ENCODE measurements around the gene COL8A1.

The COL8A1 gene

DNA sequence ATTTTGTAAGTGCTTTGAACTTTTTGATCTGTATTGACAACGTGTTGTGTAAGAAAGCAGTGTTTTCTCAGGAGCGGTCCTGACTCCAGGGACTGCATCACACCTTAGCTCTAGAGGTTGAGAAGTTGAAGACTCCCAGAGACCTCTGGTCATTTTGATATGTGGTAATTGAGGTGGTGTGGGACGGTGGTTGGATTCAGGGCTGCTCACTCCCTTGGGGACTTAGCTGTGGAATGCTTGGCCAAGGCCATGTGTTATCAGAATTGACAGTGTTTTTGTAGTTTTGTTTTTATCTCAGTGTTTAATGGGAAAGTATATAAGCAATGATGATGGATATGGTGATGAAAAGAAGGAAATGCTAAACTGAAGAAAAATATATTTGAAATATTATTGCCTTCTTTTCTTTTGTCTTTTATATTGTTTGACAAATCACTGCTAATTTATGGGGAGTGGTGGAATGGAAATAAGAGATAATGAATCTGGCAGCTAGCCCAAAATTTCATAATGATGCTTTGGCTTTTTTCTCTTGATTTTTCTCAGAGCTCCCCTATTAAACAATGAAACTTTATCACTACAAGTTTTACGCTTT is 195.3 kb downstream of the COL8A1 start:
- TF ChIP-seq, protein P1, sequence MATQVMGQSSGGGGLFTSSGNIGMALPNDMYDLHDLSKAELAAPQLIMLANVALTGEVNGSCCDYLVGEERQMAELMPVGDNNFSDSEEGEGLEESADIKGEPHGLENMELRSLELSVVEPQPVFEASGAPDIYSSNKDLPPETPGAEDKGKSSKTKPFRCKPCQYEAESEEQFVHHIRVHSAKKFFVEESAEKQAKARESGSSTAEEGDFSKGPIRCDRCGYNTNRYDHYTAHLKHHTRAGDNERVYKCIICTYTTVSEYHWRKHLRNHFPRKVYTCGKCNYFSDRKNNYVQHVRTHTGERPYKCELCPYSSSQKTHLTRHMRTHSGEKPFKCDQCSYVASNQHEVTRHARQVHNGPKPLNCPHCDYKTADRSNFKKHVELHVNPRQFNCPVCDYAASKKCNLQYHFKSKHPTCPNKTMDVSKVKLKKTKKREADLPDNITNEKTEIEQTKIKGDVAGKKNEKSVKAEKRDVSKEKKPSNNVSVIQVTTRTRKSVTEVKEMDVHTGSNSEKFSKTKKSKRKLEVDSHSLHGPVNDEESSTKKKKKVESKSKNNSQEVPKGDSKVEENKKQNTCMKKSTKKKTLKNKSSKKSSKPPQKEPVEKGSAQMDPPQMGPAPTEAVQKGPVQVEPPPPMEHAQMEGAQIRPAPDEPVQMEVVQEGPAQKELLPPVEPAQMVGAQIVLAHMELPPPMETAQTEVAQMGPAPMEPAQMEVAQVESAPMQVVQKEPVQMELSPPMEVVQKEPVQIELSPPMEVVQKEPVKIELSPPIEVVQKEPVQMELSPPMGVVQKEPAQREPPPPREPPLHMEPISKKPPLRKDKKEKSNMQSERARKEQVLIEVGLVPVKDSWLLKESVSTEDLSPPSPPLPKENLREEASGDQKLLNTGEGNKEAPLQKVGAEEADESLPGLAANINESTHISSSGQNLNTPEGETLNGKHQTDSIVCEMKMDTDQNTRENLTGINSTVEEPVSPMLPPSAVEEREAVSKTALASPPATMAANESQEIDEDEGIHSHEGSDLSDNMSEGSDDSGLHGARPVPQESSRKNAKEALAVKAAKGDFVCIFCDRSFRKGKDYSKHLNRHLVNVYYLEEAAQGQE (IDR thresholded peaks at IDR 0.05; ENCODE audit: low read depth), result no peak
- TF ChIP-seq RAD21 (IDR thresholded peaks at IDR 0.05; ENCODE audit: low read depth) (no peak), TAF1 (IDR thresholded peaks at IDR 0.05; ENCODE audit: low read depth) (no peak), TEAD4 (IDR thresholded peaks at IDR 0.05) (no peak), CEBPB (IDR thresholded peaks at IDR 0.05) (no peak), NFIC (IDR thresholded peaks at IDR 0.05) (no peak), ZBTB7A (IDR thresholded peaks at IDR 0.05; ENCODE audit: low read depth) (no peak)

DNA sequence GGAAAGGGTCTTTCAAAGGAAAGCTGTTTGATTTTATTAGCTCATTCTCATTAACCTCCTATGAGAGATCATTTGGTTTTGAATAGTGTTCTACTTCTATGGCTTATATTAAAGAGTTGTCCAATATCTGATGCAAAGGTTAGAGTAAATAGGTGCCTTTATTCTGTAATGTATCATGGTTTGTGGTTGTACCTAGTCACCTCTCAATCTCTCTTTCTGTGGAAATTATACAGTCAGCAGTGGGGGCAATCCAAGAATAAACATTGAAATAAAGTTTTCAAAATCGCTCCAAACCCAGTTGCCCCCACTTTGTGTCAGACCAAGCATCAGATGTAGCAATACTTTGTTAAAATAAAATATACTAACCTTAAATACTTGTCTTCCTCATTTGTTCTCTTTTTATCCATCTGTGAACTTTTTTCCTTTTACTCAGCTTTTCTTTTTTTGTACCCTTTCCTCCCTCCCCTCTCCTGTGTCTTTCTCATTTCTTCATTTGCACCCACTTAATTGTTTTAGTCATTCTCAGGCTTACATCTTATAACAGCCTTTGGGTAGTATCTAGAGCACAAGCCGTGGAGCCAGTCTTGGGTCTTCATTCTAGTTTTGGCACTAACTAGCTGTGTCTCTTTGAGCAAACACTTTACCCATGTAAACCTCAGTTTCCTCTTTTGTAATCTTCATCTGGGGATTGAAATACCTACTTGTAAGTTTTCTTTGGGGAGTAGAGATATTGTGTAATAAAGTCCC is 196.0 kb downstream of the COL8A1 start:
- TF ChIP-seq, protein P1 (IDR thresholded peaks at IDR 0.05; ENCODE audit: low read depth), result no peak
- no peak for TF ChIP-seq TAF1 (IDR thresholded peaks at IDR 0.05; ENCODE audit: low read depth)
- TF ChIP-seq EGR1 (IDR thresholded peaks at IDR 0.05), result no peak
- TF ChIP-seq TEAD4 (IDR thresholded peaks at IDR 0.05), result no peak
- no peak for TF ChIP-seq RAD21 (IDR thresholded peaks at IDR 0.05; ENCODE audit: low read depth)
- no peak for TF ChIP-seq CREB1 (IDR thresholded peaks at IDR 0.05; ENCODE audit: low read depth)

DNA sequence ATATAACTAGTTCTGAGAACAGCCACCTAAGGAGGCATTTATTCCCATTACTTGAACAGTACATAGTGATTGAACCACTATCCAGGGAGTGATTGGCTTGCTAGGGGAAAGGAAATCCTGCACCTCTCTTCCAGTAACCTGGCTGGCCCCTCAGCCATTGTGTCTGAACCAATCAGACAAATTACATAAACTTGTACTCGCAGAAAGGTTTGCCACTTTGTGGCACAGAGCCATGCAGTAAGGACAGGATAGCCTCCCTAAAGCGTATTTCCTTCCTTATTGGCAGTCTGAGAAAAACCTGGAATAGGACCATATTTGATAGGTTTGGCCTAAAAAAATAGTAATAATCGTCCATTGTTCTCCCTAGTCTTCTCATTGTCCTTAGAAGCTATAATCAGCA is 198.3 kb downstream of the COL8A1 start:
- no peak for TF ChIP-seq CEBPB (IDR thresholded peaks at IDR 0.05)
- TF ChIP-seq, protein P2, sequence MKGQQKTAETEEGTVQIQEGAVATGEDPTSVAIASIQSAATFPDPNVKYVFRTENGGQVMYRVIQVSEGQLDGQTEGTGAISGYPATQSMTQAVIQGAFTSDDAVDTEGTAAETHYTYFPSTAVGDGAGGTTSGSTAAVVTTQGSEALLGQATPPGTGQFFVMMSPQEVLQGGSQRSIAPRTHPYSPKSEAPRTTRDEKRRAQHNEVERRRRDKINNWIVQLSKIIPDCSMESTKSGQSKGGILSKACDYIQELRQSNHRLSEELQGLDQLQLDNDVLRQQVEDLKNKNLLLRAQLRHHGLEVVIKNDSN (IDR thresholded peaks at IDR 0.05), result no peak
- no peak for TF ChIP-seq CREB1 (IDR thresholded peaks at IDR 0.05; ENCODE audit: low read depth)
- no peak for TF ChIP-seq TEAD4 (IDR thresholded peaks at IDR 0.05)
- no peak for TF ChIP-seq ZBTB7A (IDR thresholded peaks at IDR 0.05; ENCODE audit: low read depth)
- TF ChIP-seq EP300 (IDR thresholded peaks at IDR 0.05; ENCODE audit: borderline replicate concordance), result no peak
- no peak for TF ChIP-seq FOXM1 (IDR thresholded peaks at IDR 0.05; ENCODE audit: borderline replicate concordance, low read depth)
- TF ChIP-seq YY1 (IDR thresholded peaks at IDR 0.05; ENCODE audit: low read depth), result no peak
- TF ChIP-seq, protein P3, sequence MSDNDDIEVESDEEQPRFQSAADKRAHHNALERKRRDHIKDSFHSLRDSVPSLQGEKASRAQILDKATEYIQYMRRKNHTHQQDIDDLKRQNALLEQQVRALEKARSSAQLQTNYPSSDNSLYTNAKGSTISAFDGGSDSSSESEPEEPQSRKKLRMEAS (IDR thresholded peaks at IDR 0.05), result no peak
- no peak for TF ChIP-seq NFIC (IDR thresholded peaks at IDR 0.05)

DNA sequence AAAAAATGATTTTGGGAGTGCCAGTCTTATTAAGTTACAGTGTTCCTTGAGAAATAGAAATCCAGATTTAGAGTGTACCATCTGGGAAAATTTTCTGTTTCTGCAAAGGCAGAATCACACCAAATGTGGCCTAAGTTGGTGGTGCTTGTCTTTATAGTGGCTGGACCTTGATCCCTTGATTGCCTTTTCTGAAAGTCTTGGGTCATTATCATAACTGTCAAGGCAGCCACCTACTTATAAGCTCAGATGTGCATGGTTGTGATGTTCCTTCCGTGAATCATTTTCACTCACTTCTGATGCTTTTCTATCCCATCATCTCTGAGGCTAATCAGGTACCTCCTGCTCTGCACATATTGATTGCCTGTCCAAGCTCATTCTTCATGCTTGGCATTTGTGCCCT is 199.3 kb downstream of the COL8A1 start:
- TF ChIP-seq TCF12 (IDR thresholded peaks at IDR 0.05; ENCODE audit: low read depth) (no peak), CREB1 (IDR thresholded peaks at IDR 0.05; ENCODE audit: low read depth) (no peak), ZBTB7A (IDR thresholded peaks at IDR 0.05; ENCODE audit: low read depth) (no peak), CEBPB (IDR thresholded peaks at IDR 0.05) (no peak), YY1 (IDR thresholded peaks at IDR 0.05; ENCODE audit: low read depth) (no peak), NFIC (IDR thresholded peaks at IDR 0.05) (no peak), TAF1 (IDR thresholded peaks at IDR 0.05; ENCODE audit: low read depth) (no peak), FOXM1 (IDR thresholded peaks at IDR 0.05; ENCODE audit: borderline replicate concordance, low read depth) (no peak), EGR1 (IDR thresholded peaks at IDR 0.05) (no peak), TEAD4 (IDR thresholded peaks at IDR 0.05) (no peak), EP300 (IDR thresholded peaks at IDR 0.05; ENCODE audit: borderline replicate concordance) (no peak), RAD21 (IDR thresholded peaks at IDR 0.05; ENCODE audit: low read depth) (no peak)
- TF ChIP-seq, protein P2 (IDR thresholded peaks at IDR 0.05), result no peak
- TF ChIP-seq, protein P1 (IDR thresholded peaks at IDR 0.05; ENCODE audit: low read depth), result no peak
- TF ChIP-seq, protein P3 (IDR thresholded peaks at IDR 0.05), result no peak
